CD4-positive, alpha-beta T cell (primary cell): Measurements from ENCODE around the gene ILKAP. TPM values are rescaled to one million over a fixed set of nuclear protein-coding genes. Genes with fewer than 3 reads are reported as not detected.

Experiments
- ATAC-seq: fragments of 200-7000 bp; cut with Tn5 transposase; one replicate; pipeline ENCODE4 v1.10.0; 2022; ENCODE audit warnings: mild to moderate bottlenecking; ENCODE audit not compliant: poor library complexity
- CTCF ChIA-PET: fragments of 350-600 bp; sonication (Branson Sonifier 250); formaldehyde crosslinking; loops from one replicate; lab custom pipeline; 2021; ENCODE audit warnings: antibody characterized with exemption, inconsistent platforms; lab: Charles Lee
- POLR2A ChIA-PET: fragments of 350-600 bp; sonication (Branson Sonifier 250); formaldehyde crosslinking; loops from one replicate; lab custom pipeline; 2021; ENCODE audit warnings: antibody characterized with exemption, inconsistent platforms; lab: Charles Lee
- DNase-seq, 14 experiments: peaks; one replicate each; pipeline ENCODE4 v3.0.0-alpha.2; 2013 to 2020; ENCODE audit warnings: mixed read lengths in 2 of 14
- H3K27ac ChIP-seq, 2 donors: one replicate each; pipeline versions ENCODE4 v1.5.1 to v1.7.0; 2013; ENCODE audit warnings: low read length in 2 of 2, low read depth in 1 of 2, mild to moderate bottlenecking in 1 of 2
- H3K27me3 ChIP-seq, 2 experiments: 1 replicate in 1 of 2; 2 replicates in 1 of 2; pipeline versions ENCODE4 v1.6.1 to v1.7.0; 2013; ENCODE audit warnings: low read length in 2 of 2, control low read depth in 1 of 2, mild to moderate bottlenecking in 1 of 2, moderate library complexity in 1 of 2; ENCODE audit not compliant: insufficient read depth in 2 of 2, control insufficient read depth in 1 of 2
- H3K36me3 ChIP-seq: one replicate; pipeline ENCODE4 v1.6.1; 2013; ENCODE audit warnings: low read length, control low read depth; ENCODE audit not compliant: insufficient read depth
- H3K4me1 ChIP-seq: one replicate; pipeline ENCODE4 v1.6.1; 2013; ENCODE audit warnings: low read length, control low read depth; ENCODE audit not compliant: insufficient read depth
- H3K4me3 ChIP-seq: one replicate; pipeline ENCODE4 v1.5.1; 2013; ENCODE audit warnings: mild to moderate bottlenecking, low read length, moderate library complexity
- H3K9me3 ChIP-seq, 2 experiments: 1 replicate in 1 of 2; 2 replicates in 1 of 2; pipeline versions ENCODE4 v1.6.1 to v1.7.0; 2013; ENCODE audit warnings: low read length in 2 of 2, mild to moderate bottlenecking in 2 of 2, control low read depth in 1 of 2, moderate library complexity in 1 of 2; ENCODE audit not compliant: control insufficient read depth in 1 of 2, insufficient read depth in 1 of 2
- H3K27ac Mint-ChIP-seq: one replicate; pipeline ENCODE4 v1.8.0; 2020; ENCODE audit warnings: mixed read lengths
- H3K27me3 Mint-ChIP-seq: one replicate; pipeline ENCODE4 v1.8.0; 2021; ENCODE audit warnings: mixed read lengths
- H3K36me3 Mint-ChIP-seq: one replicate; pipeline ENCODE4 v1.8.0; 2021; ENCODE audit warnings: low read depth, mixed read lengths
- H3K4me1 Mint-ChIP-seq: one replicate; pipeline ENCODE4 v1.8.0; 2021; ENCODE audit warnings: low read depth, mixed read lengths
- H3K4me3 Mint-ChIP-seq: one replicate; pipeline ENCODE4 v1.8.0; 2020; ENCODE audit warnings: mild to moderate bottlenecking, mixed read lengths
- H3K9me3 Mint-ChIP-seq: one replicate; pipeline ENCODE4 v1.8.0; 2020; ENCODE audit warnings: mixed read lengths
- CTCF ChIP-seq: fragments of 200-600 bp; IDR thresholded peaks from one replicate; pipeline ENCODE4 v1.8.0; 2022; ENCODE audit warnings: antibody characterized with exemption, mild to moderate bottlenecking
- intact Hi-C, 2 experiments: fragments of 100-400 bp; cut with DNase I in 1 of 2; cut with micrococcal nuclease in 1 of 2; formaldehyde crosslinking; loops; one replicate each; pipeline versions ENCODE4 v1.15.1 to v1.9.0; 2023 to 2025; cut with DNase I, micrococcal nuclease
- total RNA-seq, 174 experiments: library from RNA in 2 of 174; stranded (reverse) in 2 of 174; gene quantifications; one replicate each; pipeline ENCODE4 v1.2.3 and lab custom pipeline; 2021 to 2026

Gene ILKAP
- total RNA-seq, 2 experiments from 2014 or later: 133 to 143 TPM

DNA sequence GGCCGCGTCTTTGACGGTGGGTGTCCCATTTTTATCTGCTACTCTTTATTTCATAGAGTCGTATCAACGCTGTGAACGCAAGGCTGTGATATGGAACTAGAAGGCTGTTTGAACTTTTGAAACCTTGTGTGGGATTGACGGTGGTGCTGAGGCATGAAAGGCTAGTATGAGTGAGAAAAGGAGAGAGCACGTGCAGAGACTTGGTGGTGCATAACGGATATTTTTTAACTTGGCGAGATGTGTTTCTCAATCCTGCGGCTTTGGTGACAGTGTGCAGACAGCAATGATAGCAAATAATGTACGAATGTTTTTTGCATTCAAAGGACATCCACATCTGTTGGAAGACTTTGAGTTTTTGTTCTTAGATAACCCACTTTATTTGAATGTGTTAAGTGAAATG lies 30.1 kb upstream of the ILKAP start:
- Mint-ChIP-seq H3K9me3 (no peaks in the 10 kb centered on the region), H3K4me3 (peak overlapping the region; percentile 32), H3K27ac (no peak overlapping the region), H3K27me3 (peaks cover 33% of the 10 kb centered on the region), H3K36me3 (no peaks in the 10 kb centered on the region), H3K4me1 (peaks cover 28% of the 10 kb centered on the region)
- H3K27me3 ChIP-seq: peaks cover 11 to 16% of the 10 kb centered on the region in 2 experiments
- CTCF ChIA-PET: interaction anchor here (1.1 kb wide), 1 partner anchor 30 kb away, joined by 3 read pairs; no protein-coding TSS in a partner anchor
- no peaks in the 10 kb centered on the region for H3K36me3 ChIP-seq
- peaks cover 0 to 4% of the 10 kb centered on the region in 2 experiments for H3K9me3 ChIP-seq
- H3K4me3 ChIP-seq: no peak overlapping the region
- DNase-seq: no peak
- POLR2A ChIA-PET: no interaction called here
- TF ChIP-seq CTCF: no peak
- no peak overlapping the region for H3K27ac ChIP-seq
- peaks cover 30% of the 10 kb centered on the region for H3K4me1 ChIP-seq
- ATAC-seq: no peak
- intact Hi-C loops: loop anchor here (1.0 to 10.0 kb wide), 3 partner anchors 55 to 269 kb away; partner anchors contain the start of genes PER2 (in 1 of the 2) and UBE2F (in 1 of the 2)

GRCh38 chr2:238231809-238232208 lies 28.3 kb upstream of the ILKAP start:
- Mint-ChIP-seq H3K27ac (no peak overlapping the region), H3K36me3 (no peaks in the 10 kb centered on the region), H3K4me3 (peak overlapping the region; percentile 78), H3K27me3 (peaks cover 19% of the 10 kb centered on the region), H3K4me1 (peaks cover 23% of the 10 kb centered on the region), H3K9me3 (no peaks in the 10 kb centered on the region)
- intact Hi-C loops: loop anchor here (2.0 to 10.0 kb wide), 4 partner anchors 27 to 267 kb away; partner anchors contain the start of genes ILKAP (in 1 of the 2), SCLY (in 1 of the 2) and UBE2F (in 1 of the 2)
- POLR2A ChIA-PET: interaction anchor here (0.9 to 1.3 kb wide), 4 partner anchors 10 to 196 kb away, joined by 3 to 18 read pairs (median 4); partner anchors contain the start of gene ILKAP
- DNase-seq (no peak), ATAC-seq (no peak)
- no peaks in the 10 kb centered on the region for H3K36me3 ChIP-seq
- H3K9me3 ChIP-seq: no peaks in the 10 kb centered on the region
- CTCF ChIA-PET: interaction anchor here (0.8 to 1.3 kb wide), 3 partner anchors 29 to 309 kb away, joined by 3 to 6 read pairs (median 4); no protein-coding TSS in a partner anchor
- H3K27me3 ChIP-seq: peaks cover 0 to 12% of the 10 kb centered on the region in 2 experiments
- H3K27ac ChIP-seq: no peak overlapping the region
- no peak for TF ChIP-seq CTCF
- peaks cover 25% of the 10 kb centered on the region for H3K4me1 ChIP-seq
- peak overlapping the region; percentile 59 for H3K4me3 ChIP-seq

GRCh38 chr2:238231251-238231793 lies 27.8 kb upstream of the ILKAP start:
- ChIA-PET CTCF (interaction anchor here (0.8 to 1.3 kb wide), 3 partner anchors 29 to 308 kb away, joined by 3 to 6 read pairs (median 4); no protein-coding TSS in a partner anchor), POLR2A (interaction anchor here (0.9 to 1.3 kb wide), 4 partner anchors 9 to 196 kb away, joined by 3 to 18 read pairs (median 4); partner anchors contain the start of gene ILKAP)
- DNase-seq (peak; percentile 69 to 92 (median 77)), ATAC-seq (peak; percentile 89)
- no peaks in the 10 kb centered on the region for H3K36me3 ChIP-seq
- intact Hi-C loops: loop anchor here (2.0 to 10.0 kb wide), 4 partner anchors 27 to 267 kb away; partner anchors contain the start of genes ILKAP (in 1 of the 2), SCLY (in 1 of the 2) and UBE2F (in 1 of the 2)
- H3K27me3 Mint-ChIP-seq: peaks cover 19% of the 10 kb centered on the region
- no peak for TF ChIP-seq CTCF
- no peak overlapping the region for H3K27ac Mint-ChIP-seq
- peak overlapping the region; percentile 78 for H3K4me3 Mint-ChIP-seq
- peak overlapping the region; percentile 59 for H3K4me3 ChIP-seq
- H3K9me3 ChIP-seq: no peaks in the 10 kb centered on the region
- peaks cover 23% of the 10 kb centered on the region for H3K4me1 Mint-ChIP-seq
- no peak overlapping the region for H3K27ac ChIP-seq
- H3K36me3 Mint-ChIP-seq: no peaks in the 10 kb centered on the region
- H3K9me3 Mint-ChIP-seq: no peaks in the 10 kb centered on the region
- peaks cover 0 to 8% of the 10 kb centered on the region in 2 experiments for H3K27me3 ChIP-seq
- H3K4me1 ChIP-seq: peaks cover 25% of the 10 kb centered on the region
